Kidney epithelial cell (primary cell): Measurements from ENCODE around the gene CRLF2. TPM values are rescaled to one million over a fixed set of nuclear protein-coding genes. Genes with fewer than 3 reads are reported as not detected.

Experiments used
- DNase-seq: peaks from one replicate; pipeline ENCODE4 v3.0.0-alpha.2; 2010; ENCODE audit warnings: low read depth
- H3K27me3 ChIP-seq: 2 replicates; pipeline ENCODE4 v1.6.0; 2011; ENCODE audit warnings: low read length; ENCODE audit not compliant: control insufficient read depth, insufficient read depth
- H3K36me3 ChIP-seq: 2 replicates; pipeline ENCODE4 v1.5.1; 2011; ENCODE audit warnings: low read length; ENCODE audit not compliant: control insufficient read depth, insufficient read depth
- H3K4me3 ChIP-seq: 2 replicates; pipeline ENCODE4 v1.5.1; 2011; ENCODE audit warnings: low read depth, mild to moderate bottlenecking, control low read depth, low read length
- total RNA-seq: library from RNA; depleted of rRNA; stranded (reverse); fragments of >200 nt; gene quantifications from 2 replicates; pipeline ENCODE4 v1.2.3, GENCODE V29; 2015
- TF ChIP-seq, protein P1 (sequence below): IDR thresholded peaks from 2 replicates; pipeline ENCODE4 v1.5.1; 2011; ENCODE audit warnings: mild to moderate bottlenecking, moderate library complexity, low read length, control low read depth, inconsistent platforms; ENCODE audit not compliant: insufficient read depth, poor library complexity, severe bottlenecking

The CRLF2 gene
- total RNA-seq, 1 donor from 2014 or later, result not detected

DNA sequence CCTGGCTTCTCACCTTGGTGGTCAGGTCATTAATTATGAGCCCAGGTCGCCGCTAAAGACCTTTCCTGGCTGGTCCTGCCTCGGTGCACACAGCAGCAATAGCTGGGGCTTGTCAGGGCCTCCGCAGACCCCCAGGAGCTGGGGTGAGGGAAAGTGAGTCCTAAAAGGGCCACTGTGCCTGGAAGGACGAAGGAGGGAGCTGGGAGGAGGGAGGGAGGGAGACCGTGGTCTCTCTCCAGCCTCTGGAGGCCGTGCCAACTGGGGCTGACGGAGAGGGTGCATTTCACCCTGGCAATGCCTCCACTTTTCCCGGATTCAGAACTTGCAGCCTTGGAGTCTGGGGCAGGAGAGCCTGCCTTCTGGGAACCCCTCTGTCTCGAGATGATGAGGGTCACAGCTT is 60.4 kb downstream of the CRLF2 start:
- Histone ChIP-seq H3K36me3 (no peaks in the 10 kb centered on the region), H3K4me3 (no peak overlapping the region), H3K27me3 (no peaks in the 10 kb centered on the region)
- no peak for DNase-seq
- TF ChIP-seq, protein P1, sequence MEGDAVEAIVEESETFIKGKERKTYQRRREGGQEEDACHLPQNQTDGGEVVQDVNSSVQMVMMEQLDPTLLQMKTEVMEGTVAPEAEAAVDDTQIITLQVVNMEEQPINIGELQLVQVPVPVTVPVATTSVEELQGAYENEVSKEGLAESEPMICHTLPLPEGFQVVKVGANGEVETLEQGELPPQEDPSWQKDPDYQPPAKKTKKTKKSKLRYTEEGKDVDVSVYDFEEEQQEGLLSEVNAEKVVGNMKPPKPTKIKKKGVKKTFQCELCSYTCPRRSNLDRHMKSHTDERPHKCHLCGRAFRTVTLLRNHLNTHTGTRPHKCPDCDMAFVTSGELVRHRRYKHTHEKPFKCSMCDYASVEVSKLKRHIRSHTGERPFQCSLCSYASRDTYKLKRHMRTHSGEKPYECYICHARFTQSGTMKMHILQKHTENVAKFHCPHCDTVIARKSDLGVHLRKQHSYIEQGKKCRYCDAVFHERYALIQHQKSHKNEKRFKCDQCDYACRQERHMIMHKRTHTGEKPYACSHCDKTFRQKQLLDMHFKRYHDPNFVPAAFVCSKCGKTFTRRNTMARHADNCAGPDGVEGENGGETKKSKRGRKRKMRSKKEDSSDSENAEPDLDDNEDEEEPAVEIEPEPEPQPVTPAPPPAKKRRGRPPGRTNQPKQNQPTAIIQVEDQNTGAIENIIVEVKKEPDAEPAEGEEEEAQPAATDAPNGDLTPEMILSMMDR, result no peak

DNA sequence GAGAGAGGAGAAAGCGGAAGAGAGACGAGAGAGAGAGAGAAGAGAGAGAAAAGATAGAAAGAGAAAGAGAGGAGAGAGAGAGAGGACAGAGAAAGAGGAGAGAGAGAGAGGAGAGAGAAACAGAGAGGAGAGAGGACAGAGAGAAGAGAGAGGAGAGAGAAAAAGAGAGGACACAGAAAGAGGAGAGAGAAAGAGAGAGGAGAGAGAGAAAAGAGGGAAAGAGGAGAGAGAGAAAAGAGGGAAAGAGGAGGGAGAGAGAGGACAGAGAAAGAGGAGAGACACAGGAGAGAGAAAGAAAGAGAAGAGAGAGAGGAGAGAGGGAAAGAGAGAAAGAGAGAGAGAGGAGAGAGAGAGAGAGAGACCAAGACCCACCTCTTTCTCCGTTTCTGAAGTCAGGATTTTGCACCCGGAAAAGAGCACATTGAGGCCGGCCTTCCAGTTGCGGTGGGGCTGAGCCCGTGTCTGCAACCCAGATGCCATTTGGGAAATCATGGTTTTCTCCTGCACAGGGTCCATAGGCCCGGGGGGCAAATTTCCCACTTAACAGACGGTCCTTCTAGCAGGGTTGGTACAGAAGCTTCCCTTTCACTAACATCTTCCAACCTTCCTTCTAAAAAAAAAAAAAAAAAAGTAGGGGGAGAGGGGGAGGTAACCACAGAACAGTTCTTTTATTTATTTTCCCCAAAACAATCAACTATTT is 60.9 kb downstream of the CRLF2 start:
- Histone ChIP-seq H3K27me3 (no peaks in the 10 kb centered on the region), H3K4me3 (no peak overlapping the region), H3K36me3 (no peaks in the 10 kb centered on the region)
- TF ChIP-seq, protein P1, result no peak
- no peak for DNase-seq

DNA sequence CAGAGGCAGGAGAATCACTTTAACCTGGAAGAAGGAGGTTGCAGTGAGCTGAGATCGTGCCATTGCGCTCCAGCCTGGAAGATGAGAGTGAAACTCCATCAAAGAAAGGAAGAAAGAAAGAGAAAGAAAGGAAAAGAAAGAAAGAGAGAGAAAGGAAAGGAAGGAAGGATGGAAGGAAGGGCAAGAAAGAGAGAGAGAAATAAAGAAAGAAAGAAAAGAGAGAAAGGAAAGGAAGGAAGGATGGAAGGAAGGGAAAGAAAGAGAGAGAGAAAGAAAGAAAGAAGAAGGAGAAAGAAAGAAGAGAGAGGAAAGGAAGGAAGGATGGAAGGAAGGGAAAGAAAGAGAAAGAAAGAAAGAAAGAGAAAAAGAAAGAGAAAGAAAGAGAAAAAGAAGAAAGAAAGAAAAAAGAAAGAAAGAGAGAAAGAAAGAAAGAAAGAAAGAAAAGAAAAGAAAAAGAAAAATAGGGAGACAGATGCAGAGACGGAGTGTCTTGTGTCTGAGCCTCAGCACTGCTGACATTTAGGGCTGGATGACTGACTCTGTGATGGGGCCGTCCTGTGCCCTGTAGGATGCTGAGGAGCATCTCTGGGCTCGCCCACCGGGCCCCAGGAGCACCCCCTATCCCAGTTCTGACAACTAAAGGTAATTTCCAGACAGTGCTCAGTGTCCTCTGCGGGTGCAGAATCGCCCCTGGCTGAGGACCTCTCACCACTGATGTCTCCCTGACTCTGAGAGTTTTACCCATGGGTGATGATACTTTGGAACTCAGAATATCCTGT is 61.7 kb downstream of the CRLF2 start:
- H3K36me3 ChIP-seq, result no peaks in the 10 kb centered on the region
- H3K4me3 ChIP-seq, result no peak overlapping the region
- TF ChIP-seq, protein P1, result no peak
- H3K27me3 ChIP-seq, result no peaks in the 10 kb centered on the region
- DNase-seq, result no peak

DNA sequence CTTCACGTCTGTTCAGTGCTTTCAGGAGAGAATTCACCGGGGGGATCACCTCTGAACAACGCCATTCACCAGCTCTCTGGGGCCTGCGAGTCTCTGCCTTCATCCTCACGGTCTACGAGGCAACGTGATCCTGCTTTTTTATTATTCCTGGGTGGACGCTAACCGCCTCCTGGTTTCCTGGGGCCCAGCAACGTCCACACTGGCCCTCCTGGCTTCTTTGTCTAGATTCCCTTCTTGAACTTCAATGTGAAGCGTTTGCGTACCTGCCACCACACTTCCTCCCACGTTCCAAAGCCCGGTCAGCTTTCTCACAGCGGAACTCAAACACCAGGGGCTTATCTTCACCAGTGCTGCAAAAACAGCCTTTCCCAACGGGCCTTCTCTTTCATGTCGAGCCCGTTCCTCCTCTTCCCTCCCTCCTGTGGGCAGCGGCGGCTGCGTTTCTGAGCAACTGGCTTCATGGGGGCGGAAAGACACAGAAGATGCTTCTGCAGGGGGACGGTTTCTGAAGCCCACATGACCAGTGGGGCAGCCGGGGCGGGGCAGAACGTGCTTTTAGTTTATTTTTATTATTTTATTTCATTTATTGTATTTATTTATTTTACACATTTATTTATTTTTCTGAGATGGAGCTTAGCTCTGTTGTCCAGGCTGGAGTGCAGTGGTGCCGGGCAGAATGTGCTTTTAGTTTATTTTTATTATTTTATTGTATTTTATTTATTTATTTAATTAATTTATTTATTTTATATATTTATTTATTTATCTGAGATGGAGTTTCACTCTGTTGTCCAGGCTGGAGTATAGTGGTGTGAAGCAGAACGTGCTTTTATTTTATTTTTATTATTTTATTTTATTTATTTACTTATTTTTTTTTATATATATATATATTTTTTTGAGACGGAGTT is 64.6 kb downstream of the CRLF2 start:
- TF ChIP-seq, protein P1, result no peak
- no peaks in the 10 kb centered on the region for H3K27me3 ChIP-seq
- no peak for DNase-seq
- H3K36me3 ChIP-seq, result no peaks in the 10 kb centered on the region
- no peak overlapping the region for H3K4me3 ChIP-seq

DNA sequence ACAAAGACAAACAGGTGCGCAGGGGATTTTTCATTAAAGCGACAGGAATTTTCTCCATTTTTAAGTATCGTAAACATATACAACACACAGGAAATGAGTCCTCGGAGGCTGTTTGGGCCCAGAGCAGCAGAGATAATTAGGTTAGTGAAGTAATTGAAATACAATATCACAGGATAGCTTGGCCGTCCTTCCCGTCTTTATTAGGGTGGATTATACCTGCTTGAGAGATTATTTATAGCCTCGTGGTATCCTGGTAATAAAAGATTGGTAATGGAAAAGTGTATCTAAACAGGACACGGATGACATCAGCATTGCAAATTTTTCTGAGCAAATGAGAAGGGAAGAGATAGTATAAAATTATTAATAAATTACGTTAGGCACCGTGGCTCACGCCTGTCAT is 68.2 kb downstream of the CRLF2 start:
- TF ChIP-seq, protein P1, result no peak
- DNase-seq, result no peak
- H3K4me3 ChIP-seq, result no peak overlapping the region
- H3K27me3 ChIP-seq, result no peaks in the 10 kb centered on the region
- H3K36me3 ChIP-seq, result no peaks in the 10 kb centered on the region

Other genes starting within 250 kb of the CRLF2 start
- gene CSF2RA, start 56.2 kb upstream of the CRLF2 start, total RNA-seq, result 0.21 and 2.3 TPM in 2 replicates
- gene IL3RA, start 124.1 kb upstream of the CRLF2 start, total RNA-seq, result 1.2 and 9.7 TPM in 2 replicates
- gene SLC25A6, start 179.5 kb upstream of the CRLF2 start, total RNA-seq, result 450 and 519 TPM in 2 replicates
- 15.9 and 16.3 TPM in 2 replicates for gene ASMTL, start 240.3 kb upstream of the CRLF2 start, total RNA-seq